Esophagus mucosa (tissue), 1 donor: Measurements from ENCODE around the gene LRRC45. TPM values are rescaled to one million over a fixed set of nuclear protein-coding genes. Genes with fewer than 3 reads are reported as not detected.
"Not testable (repeated sequence)": the region's sequence is repeated elsewhere in the genome, so short reads cannot be mapped to it uniquely, and the experiment has no call there.

Source experiments
- ATAC-seq: fragments of 200-7000 bp; cut with Tn5 transposase; one replicate; pipeline ENCODE4 v1.9.1; 2020
- total RNA-seq: library from RNA; stranded (reverse); gene quantifications from one replicate; pipeline ENCODE4 v1.2.4, GENCODE V29; 2023
- donor health status: DM: yes; HTN: yes; CAD: no.

Gene LRRC45
- total RNA-seq, 1 donor from 2014 or later: 8.4 TPM

GRCh38 chr17:82036634-82037091 lies 13.6 kb downstream of the LRRC45 start:
- peak; percentile 2 for ATAC-seq

DNA sequence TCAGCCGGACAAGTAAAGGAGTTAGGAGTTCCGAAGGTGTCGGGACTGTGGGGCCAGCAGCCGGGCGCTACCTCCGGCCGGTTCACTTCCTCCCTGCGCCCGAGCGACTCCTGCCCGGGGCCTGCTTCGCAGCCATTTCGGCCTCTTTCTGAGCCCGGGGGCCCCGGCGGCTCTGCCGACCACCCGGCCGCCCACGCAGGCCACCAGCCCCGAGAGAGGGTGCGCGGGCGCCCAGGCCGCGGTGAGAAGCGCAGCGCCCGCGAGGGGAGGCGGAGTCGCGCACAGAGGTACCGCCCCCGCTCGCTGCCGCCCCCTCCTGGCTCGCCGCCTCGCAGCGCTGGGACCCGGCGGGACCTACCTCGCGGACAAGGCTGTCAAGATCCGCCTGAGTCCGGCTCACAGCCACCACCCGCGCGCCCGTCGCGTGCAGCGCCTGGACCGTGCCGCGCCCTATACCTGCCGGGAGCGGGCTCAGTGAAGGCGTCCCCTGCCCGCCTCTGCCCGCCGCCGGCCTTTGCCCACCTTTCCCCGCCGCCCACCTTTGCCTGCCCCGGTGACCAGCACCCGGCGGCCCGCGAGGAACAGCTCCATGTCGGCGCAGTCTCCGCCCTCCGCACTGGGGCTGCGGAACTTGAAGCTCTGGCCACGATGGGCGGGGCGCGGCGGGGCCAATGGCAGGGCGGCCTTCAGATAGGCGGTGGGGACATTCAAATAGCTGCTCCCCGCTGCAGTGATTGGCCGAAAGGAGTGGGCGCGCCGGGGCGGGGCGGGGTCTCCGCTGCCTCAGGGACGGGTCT lies 14.2 kb downstream of the LRRC45 start, which contains the start of gene DCXR:
Gene DCXR (minus strand): TSS at position 606 of the 797 bp plus-strand sequence. CDS start 15 bp downstream, at position 591.
- peak; percentile 92 for ATAC-seq

DNA sequence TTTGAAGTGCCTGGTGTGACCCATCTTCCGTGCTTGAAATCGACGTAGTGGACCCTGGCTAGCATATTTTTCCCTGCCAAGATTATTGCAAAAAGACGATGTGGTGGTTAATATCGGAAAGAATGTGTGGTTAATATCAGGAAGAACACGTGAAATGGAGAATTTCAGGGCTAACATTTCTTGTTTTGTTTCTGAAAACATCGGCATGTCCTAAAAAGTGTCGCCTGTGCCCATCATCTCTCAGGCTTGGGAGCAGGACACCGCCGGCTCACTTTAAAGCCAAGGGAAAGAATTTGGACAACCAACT lies 14.7 kb downstream of the LRRC45 start:
- ATAC-seq: no peak

DNA sequence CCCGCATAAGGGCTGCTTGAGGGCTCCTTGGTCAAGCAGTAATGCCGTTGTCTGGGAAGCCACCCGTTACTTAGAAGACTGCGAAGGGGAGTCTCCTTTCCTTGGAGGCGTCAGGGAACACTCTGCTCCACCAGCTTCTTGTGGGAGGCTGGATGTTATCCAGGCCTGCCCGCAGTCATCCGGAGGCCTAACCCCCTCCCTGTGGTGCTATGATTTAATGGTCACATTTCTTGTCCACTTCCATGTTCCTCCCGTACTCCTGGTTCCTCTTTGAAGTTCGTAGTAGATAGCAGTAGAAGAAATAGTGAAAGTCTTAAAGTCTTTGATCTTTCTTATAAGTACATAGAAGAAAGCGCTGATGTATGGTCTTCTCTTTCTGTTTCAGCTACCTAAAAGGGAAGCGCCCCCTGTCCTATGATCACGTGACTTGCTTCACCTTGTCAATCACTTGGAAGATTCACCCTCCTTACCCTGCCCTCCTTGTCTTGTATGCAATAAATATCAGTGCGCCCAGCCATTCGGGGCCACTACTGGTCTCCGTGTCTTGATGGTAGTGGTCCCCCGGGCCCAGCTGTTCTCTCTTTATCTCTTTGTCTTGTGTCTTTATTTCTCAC lies 15.8 kb downstream of the LRRC45 start:
- ATAC-seq: not testable (repeated sequence)

DNA sequence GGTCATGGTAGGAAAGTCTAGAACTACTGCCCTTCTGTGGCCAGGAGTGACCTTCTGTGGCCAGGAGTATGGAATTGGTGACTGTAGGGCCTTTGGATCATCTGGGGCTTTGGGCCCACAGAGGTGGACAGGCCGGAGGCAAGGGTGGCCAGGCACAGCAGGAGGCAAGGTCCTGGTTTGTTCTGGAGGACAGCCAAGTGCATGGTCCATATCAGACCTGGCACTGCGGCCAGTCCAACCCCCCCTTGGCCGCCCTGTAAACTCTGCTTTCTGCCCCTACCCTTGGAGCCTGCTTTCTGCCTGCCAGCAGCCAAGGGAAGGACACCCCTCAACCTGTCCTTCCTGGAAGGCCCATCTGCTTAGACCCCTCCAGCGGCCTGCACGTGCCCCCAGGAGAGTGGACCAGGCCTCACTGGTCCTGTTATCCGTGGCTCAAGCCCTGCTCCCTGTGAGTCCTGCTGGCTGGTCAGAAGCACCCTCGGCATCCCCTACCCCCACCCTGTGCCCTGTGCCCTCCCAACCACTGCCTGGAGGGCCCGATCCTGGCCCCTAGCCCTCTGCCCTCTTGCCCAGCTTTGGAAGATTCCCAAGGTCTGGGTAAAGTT lies 16.7 kb downstream of the LRRC45 start:
- no peak for ATAC-seq

DNA sequence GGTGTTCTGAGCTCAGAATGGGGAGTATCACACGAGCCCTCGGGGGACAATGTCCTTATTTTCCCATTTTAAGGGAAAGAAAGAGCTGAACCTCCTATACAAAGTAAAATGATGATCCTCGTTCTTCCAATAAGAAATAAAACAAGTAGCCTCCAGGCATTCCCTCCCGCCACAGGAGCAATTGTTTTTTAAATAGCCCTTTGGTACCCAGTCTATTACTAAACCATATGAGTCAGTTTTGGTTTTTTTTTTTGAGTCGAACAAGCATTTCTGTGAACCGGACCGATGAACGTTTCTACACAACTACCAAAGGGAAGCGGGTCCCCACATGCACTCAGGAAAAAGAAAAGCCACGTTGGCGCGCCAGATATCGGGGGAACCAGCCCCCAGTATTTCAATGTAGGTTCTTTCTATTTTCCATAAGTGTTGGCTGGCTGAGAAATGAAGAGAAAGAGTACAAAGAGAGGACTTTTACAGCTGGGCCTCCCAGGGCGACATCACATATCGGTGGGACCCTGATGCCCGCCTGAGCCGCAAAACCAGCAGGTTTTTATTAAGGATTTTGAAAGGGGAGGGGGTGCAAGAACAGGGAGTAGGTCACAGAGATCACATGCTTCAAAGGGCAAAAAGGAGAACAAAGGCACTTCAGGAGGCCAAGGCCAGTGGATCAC lies 18.2 kb downstream of the LRRC45 start:
- no peak for ATAC-seq

GRCh38 chr17:82042649-82043048 lies 19.5 kb downstream of the LRRC45 start:
- peak; percentile 13 for ATAC-seq

- ATAC-seq: no peak
Measured at GRCh38 chr17:82043507-82043906, 20.4 kb downstream of the LRRC45 start.

DNA sequence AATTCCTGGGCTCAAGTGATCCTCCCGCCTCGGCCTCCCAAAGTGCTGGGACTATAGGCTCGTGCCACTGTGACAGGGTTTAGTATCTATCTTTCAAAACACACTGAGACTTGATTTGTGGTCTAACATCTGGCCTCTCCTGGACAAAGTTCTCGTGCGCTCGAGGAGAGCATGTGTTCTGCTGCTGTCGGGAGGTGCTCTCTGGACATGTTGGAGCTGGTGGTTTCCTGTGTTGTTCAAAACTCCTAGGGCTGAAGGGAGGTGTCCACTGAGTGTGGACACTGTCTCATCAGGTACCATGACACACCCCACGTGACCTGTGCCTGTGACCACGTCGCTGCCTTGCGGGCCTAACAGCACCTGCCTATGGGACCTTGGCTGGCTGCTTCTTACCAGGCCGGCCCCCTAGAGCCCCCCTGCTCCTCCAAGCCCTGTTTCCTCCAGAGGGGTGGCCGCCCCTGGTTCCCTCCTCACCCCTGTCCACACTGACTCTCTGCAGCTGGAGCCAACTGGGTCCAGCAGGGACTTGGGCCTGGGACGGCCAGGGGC lies 22.9 kb downstream of the LRRC45 start:
- no peak for ATAC-seq

GRCh38 chr17:82046903-82047302 lies 23.8 kb downstream of the LRRC45 start:
- ATAC-seq: no peak

- no peak for ATAC-seq
Measured at GRCh38 chr17:82047379-82047778, 24.3 kb downstream of the LRRC45 start.

- ATAC-seq: no peak
Measured at GRCh38 chr17:82047914-82048570, 24.9 kb downstream of the LRRC45 start.

DNA sequence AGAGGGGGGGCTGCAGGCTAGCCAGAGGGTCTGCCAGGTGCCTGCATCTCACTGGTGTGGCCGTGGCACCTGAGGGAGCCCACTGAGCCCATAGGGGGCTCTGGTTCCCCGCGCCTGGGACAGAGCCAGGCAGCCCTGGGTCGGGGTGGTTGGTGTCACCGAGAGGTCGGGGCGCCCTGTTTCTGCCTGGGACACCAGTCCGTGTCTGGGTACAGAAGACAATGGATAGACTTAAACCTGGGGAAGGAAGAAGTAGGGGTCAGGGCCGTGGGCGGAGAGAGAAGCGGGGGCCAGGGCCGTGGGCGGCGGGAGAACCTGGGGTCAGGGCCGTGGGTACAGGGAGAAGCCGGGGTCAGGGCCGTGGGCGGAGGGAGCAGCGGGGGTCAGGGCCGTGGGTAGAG lies 25.5 kb downstream of the LRRC45 start:
- ATAC-seq: no peak

GRCh38 chr17:82049106-82049505 lies 26.0 kb downstream of the LRRC45 start:
- no peak for ATAC-seq

DNA sequence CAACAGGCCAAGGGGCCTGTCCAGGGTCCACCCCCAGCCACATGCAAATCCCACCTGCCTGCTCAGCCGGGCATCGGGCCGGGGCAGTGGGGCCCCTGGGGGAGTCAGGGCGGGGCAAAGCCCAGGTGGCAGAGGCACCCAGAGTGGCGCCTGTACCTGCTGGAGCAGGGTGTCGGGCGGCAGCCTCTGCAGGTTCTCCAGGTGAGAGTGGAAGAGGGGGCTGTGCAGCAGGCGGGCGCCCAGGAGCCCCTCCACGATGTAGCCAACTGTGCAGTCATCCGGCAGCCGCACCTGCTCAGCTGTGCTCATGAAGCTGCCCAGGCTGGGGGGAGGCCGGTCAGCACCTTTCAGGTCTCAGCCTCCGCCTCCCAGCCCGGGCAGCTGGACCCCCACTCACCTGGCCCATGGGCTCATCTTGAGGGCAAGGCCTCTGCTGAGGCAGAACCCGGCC lies 26.4 kb downstream of the LRRC45 start:
- ATAC-seq: no peak

- ATAC-seq: no peak
Measured at GRCh38 chr17:82050152-82050760, 27.2 kb downstream of the LRRC45 start.

DNA sequence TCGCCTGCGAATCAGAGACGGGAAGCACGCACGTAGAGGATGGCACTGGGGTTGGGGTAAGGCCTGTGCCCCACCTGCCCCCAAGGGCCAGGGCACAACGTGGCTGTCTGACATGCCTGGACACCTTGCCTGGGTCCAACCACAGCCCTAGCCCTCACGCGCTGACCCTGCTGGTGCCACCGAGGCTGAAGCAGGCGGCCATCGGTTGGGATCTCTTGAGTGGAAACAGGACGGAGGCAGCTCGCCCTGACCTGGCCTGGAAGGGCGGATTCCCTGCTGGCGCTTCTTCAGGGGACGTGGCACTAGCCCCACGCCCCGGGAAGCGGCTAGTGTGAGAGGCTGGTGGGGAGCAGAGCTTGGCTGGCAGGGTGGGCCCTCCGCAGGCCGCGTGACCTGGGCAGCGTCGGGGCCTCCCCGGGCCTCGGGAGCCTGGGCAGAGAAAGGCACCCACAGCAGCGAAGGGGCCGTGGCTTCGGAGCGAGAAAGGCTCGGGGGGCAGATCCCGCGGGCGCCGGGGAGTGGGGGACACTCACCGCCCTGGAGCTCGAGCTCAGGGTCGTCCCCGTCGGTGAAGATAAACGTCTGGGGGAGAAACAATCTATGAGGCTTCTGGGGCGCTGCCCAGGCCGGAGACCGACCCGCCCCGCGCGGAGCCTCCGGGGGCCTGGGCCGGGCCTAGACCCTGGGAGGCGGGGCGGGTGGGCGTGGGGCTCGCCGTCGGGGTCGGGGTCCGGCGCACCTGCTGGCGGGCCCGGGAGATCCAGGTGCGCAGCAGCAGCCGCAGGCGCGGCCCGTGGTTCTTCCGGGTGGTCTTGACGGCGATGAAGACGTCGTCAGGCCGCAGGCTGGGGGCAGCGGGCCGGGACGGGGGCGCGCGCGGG lies 27.9 kb downstream of the LRRC45 start:
- ATAC-seq: peak; percentile 4

GRCh38 chr17:82051776-82052637 lies 28.9 kb downstream of the LRRC45 start, which contains the start of the genes GPS1 and RFNG:
Gene GPS1, plus strand, starts transcription at chr17:82051898. Its CDS starts 34 bp downstream, at chr17:82051932.
Gene RFNG, minus strand, starts transcription at chr17:82051811. Its CDS starts 45 bp downstream, at chr17:82051766.
- ATAC-seq: peak; percentile 42

- ATAC-seq: no peak
Measured at GRCh38 chr17:82052638-82053059, 29.5 kb downstream of the LRRC45 start.
